Left lung (tissue), 10 donors: ENCODE measurements around the gene MAPT. TPM values are rescaled to one million over a fixed set of nuclear protein-coding genes. Genes with fewer than 3 reads are reported as not detected.

Source experiments
- ATAC-seq: fragments of 200-7000 bp; cut with Tn5 transposase; one replicate; pipeline ENCODE4 v1.9.1; 2020; ENCODE audit warnings: moderate library complexity
- DNase-seq, 4 donors: peaks; one replicate each; pipeline ENCODE4 v3.0.0-alpha.2; 2013 to 2020
- H3K27ac ChIP-seq, 2 donors: fragments of 200-600 bp; sonication (generic) in 1 of 2; one replicate each; pipeline versions ENCODE4 v1.5.0 to v1.8.0; 2020 to 2021
- H3K27me3 ChIP-seq, 2 donors: fragments of 200-600 bp; sonication (generic) in 1 of 2; one replicate each; pipeline versions ENCODE4 v1.5.0 to v1.8.0; 2020 to 2021
- H3K36me3 ChIP-seq, 2 donors: fragments of 200-600 bp; sonication (generic) in 1 of 2; one replicate each; pipeline versions ENCODE4 v1.5.0 to v1.8.0; 2020 to 2021
- H3K4me1 ChIP-seq, 2 donors: fragments of 200-600 bp; one replicate each; pipeline ENCODE4 v1.8.0; 2021
- H3K4me3 ChIP-seq, 2 donors: fragments of 200-600 bp; sonication (generic) in 1 of 2; one replicate each; pipeline versions ENCODE4 v1.5.0 to v1.8.0; 2020 to 2021; ENCODE audit warnings: mild to moderate bottlenecking in 1 of 2
- H3K9me3 ChIP-seq, 2 donors: fragments of 200-600 bp; sonication (generic) in 1 of 2; one replicate each; pipeline versions ENCODE4 v1.5.0 to v1.8.0; 2020 to 2021
- intact Hi-C, 2 donors: fragments of 100-400 bp; cut with DNase I; formaldehyde crosslinking; loops; one replicate each; pipeline versions ENCODE4 v1.11.2 to v1.14.2; 2022
- polyA plus RNA-seq, 6 donors: library from polyadenylated mRNA; unstranded; fragments of 120-200 nt; gene quantifications; one replicate each; pipeline ENCODE4 v1.2.1, GENCODE V29; 2013; ENCODE audit not compliant: insufficient read length in 6 of 6
- total RNA-seq, 2 donors: library from RNA; stranded (reverse); fragmentation: NEBNext Ultra II Directional; extraction: Animal tissue kit (Norgen Biotek cat#: 25700); gene quantifications; one replicate each; pipeline ENCODE4 v1.2.1, GENCODE V29; 2021
- TF ChIP-seq, protein P1 (sequence below), 2 donors: fragments of 200-600 bp; sonication (generic) in 1 of 2; IDR thresholded peaks; one replicate each; pipeline versions ENCODE4 v1.5.0 to v1.8.0; 2021; ENCODE audit warnings: antibody characterized with exemption in 2 of 2
- donor health status: DM: no; HTN: yes; CAD: no.
- donor health status: DM: no; HTN: no; CAD: no.

The MAPT gene
- total and polyA plus RNA-seq, 8 donors, result 0.99 to 7.7 (median 5.5) TPM

DNA sequence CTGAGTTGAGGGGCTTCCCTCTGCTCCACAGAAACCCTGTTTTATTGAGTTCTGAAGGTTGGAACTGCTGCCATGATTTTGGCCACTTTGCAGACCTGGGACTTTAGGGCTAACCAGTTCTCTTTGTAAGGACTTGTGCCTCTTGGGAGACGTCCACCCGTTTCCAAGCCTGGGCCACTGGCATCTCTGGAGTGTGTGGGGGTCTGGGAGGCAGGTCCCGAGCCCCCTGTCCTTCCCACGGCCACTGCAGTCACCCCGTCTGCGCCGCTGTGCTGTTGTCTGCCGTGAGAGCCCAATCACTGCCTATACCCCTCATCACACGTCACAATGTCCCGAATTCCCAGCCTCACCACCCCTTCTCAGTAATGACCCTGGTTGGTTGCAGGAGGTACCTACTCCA is 130.7 kb downstream of the MAPT start:
- ATAC-seq (no peak), DNase-seq (no peak)
- Histone ChIP-seq H3K4me3 (no peak overlapping the region), H3K36me3 (peaks cover 0 to 57% of the 10 kb centered on the region in 2 donors), H3K27ac (no peak overlapping the region), H3K4me1 (peaks cover 0 to 22% of the 10 kb centered on the region in 2 donors), H3K27me3 (no peaks in the 10 kb centered on the region), H3K9me3 (no peaks in the 10 kb centered on the region)
- TF ChIP-seq, protein P1, sequence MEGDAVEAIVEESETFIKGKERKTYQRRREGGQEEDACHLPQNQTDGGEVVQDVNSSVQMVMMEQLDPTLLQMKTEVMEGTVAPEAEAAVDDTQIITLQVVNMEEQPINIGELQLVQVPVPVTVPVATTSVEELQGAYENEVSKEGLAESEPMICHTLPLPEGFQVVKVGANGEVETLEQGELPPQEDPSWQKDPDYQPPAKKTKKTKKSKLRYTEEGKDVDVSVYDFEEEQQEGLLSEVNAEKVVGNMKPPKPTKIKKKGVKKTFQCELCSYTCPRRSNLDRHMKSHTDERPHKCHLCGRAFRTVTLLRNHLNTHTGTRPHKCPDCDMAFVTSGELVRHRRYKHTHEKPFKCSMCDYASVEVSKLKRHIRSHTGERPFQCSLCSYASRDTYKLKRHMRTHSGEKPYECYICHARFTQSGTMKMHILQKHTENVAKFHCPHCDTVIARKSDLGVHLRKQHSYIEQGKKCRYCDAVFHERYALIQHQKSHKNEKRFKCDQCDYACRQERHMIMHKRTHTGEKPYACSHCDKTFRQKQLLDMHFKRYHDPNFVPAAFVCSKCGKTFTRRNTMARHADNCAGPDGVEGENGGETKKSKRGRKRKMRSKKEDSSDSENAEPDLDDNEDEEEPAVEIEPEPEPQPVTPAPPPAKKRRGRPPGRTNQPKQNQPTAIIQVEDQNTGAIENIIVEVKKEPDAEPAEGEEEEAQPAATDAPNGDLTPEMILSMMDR (IDR thresholded peaks at IDR 0.05), result no peak
- intact Hi-C loops, result no loop called here

DNA sequence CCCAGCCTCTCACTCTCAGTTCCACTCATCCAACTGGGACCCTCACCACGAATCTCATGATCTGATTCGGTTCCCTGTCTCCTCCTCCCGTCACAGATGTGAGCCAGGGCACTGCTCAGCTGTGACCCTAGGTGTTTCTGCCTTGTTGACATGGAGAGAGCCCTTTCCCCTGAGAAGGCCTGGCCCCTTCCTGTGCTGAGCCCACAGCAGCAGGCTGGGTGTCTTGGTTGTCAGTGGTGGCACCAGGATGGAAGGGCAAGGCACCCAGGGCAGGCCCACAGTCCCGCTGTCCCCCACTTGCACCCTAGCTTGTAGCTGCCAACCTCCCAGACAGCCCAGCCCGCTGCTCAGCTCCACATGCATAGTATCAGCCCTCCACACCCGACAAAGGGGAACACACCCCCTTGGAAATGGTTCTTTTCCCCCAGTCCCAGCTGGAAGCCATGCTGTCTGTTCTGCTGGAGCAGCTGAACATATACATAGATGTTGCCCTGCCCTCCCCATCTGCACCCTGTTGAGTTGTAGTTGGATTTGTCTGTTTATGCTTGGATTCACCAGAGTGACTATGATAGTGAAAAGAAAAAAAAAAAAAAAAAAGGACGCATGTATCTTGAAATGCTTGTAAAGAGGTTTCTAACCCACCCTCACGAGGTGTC is 131.3 kb downstream of the MAPT start:
- no peak overlapping the region for H3K4me3 ChIP-seq
- TF ChIP-seq, protein P1 (IDR thresholded peaks at IDR 0.05), result no peak
- DNase-seq, result no peak
- ATAC-seq, result no peak
- H3K9me3 ChIP-seq, result no peaks in the 10 kb centered on the region
- no peaks in the 10 kb centered on the region for H3K27me3 ChIP-seq
- H3K36me3 ChIP-seq, result peaks cover 0 to 63% of the 10 kb centered on the region in 2 donors
- intact Hi-C loops, result no loop called here
- peak overlapping the region in 1 of 2 donors; percentile 67 for H3K27ac ChIP-seq
- H3K4me1 ChIP-seq, result peaks cover 0 to 22% of the 10 kb centered on the region in 2 donors

DNA sequence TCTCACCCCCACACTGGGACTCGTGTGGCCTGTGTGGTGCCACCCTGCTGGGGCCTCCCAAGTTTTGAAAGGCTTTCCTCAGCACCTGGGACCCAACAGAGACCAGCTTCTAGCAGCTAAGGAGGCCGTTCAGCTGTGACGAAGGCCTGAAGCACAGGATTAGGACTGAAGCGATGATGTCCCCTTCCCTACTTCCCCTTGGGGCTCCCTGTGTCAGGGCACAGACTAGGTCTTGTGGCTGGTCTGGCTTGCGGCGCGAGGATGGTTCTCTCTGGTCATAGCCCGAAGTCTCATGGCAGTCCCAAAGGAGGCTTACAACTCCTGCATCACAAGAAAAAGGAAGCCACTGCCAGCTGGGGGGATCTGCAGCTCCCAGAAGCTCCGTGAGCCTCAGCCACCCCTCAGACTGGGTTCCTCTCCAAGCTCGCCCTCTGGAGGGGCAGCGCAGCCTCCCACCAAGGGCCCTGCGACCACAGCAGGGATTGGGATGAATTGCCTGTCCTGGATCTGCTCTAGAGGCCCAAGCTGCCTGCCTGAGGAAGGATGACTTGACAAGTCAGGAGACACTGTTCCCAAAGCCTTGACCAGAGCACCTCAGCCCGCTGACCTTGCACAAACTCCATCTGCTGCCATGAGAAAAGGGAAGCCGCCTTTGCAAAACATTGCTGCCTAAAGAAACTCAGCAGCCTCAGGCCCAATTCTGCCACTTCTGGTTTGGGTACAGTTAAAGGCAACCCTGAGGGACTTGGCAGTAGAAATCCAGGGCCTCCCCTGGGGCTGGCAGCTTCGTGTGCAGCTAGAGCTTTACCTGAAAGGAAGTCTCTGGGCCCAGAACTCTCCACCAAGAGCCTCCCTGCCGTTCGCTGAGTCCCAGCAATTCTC is 132.1 kb downstream of the MAPT start:
- no peaks in the 10 kb centered on the region for H3K9me3 ChIP-seq
- peak overlapping the region in 1 of 2 donors; percentile 67 for H3K27ac ChIP-seq
- intact Hi-C loops, result no loop called here
- peaks cover 0 to 22% of the 10 kb centered on the region in 2 donors for H3K4me1 ChIP-seq
- DNase-seq (no peak), ATAC-seq (peak; percentile 34)
- peaks cover 0 to 71% of the 10 kb centered on the region in 2 donors for H3K36me3 ChIP-seq
- no peaks in the 10 kb centered on the region for H3K27me3 ChIP-seq
- H3K4me3 ChIP-seq, result no peak overlapping the region
- TF ChIP-seq, protein P1 (IDR thresholded peaks at IDR 0.05), result no peak

DNA sequence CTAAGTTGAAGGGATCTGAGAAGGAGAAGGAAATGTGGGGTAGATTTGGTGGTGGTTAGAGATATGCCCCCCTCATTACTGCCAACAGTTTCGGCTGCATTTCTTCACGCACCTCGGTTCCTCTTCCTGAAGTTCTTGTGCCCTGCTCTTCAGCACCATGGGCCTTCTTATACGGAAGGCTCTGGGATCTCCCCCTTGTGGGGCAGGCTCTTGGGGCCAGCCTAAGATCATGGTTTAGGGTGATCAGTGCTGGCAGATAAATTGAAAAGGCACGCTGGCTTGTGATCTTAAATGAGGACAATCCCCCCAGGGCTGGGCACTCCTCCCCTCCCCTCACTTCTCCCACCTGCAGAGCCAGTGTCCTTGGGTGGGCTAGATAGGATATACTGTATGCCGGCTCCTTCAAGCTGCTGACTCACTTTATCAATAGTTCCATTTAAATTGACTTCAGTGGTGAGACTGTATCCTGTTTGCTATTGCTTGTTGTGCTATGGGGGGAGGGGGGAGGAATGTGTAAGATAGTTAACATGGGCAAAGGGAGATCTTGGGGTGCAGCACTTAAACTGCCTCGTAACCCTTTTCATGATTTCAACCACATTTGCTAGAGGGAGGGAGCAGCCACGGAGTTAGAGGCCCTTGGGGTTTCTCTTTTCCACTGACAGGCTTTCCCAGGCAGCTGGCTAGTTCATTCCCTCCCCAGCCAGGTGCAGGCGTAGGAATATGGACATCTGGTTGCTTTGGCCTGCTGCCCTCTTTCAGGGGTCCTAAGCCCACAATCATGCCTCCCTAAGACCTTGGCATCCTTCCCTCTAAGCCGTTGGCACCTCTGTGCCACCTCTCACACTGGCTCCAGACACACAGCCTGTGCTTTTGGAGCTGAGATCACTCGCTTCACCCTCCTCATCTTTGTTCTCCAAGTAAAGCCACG is 133.0 kb downstream of the MAPT start:
- Histone ChIP-seq H3K4me1 (peaks cover 0 to 22% of the 10 kb centered on the region in 2 donors), H3K36me3 (peaks cover 0 to 80% of the 10 kb centered on the region in 2 donors), H3K27ac (peak overlapping the region in 1 of 2 donors; percentile 67), H3K4me3 (no peak overlapping the region), H3K9me3 (no peaks in the 10 kb centered on the region), H3K27me3 (no peaks in the 10 kb centered on the region)
- TF ChIP-seq, protein P1 (IDR thresholded peaks at IDR 0.05), result no peak
- intact Hi-C loops, result no loop called here
- ATAC-seq (no peak), DNase-seq (no peak)
